HG03066 (cell line): ENCODE data around the gene RNF212.

ENCODE experiments used
- ATAC-seq: cut with Tn5 transposase; IDR thresholded peaks from one replicate; pipeline ENCODE4 v1.9.1; 2021; ENCODE audit warnings: low read depth; ENCODE audit not compliant: unreplicated experiment

Gene RNF212

DNA sequence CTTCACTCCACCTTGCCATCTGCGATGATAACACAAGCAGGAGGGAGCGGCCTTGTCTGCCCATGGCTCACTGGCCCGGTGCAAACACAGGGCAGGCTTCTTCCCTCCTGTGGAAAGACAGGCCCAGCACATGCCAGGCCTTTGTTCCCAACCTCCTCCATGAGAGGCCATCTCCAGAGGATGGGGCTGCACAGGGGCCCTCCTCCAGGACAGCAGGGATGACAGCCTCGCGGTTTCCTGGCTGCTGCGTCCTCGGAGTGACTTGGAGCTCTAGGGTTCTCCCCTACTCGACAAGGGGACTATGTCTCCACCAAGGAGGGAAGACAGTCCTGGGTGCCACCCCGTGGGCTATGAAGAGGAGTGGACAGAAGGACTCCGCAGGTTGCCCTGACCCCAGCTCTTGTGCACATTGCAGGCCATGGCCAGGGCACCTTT lies 21.8 kb downstream of the RNF212 start:
- no peak for ATAC-seq

DNA sequence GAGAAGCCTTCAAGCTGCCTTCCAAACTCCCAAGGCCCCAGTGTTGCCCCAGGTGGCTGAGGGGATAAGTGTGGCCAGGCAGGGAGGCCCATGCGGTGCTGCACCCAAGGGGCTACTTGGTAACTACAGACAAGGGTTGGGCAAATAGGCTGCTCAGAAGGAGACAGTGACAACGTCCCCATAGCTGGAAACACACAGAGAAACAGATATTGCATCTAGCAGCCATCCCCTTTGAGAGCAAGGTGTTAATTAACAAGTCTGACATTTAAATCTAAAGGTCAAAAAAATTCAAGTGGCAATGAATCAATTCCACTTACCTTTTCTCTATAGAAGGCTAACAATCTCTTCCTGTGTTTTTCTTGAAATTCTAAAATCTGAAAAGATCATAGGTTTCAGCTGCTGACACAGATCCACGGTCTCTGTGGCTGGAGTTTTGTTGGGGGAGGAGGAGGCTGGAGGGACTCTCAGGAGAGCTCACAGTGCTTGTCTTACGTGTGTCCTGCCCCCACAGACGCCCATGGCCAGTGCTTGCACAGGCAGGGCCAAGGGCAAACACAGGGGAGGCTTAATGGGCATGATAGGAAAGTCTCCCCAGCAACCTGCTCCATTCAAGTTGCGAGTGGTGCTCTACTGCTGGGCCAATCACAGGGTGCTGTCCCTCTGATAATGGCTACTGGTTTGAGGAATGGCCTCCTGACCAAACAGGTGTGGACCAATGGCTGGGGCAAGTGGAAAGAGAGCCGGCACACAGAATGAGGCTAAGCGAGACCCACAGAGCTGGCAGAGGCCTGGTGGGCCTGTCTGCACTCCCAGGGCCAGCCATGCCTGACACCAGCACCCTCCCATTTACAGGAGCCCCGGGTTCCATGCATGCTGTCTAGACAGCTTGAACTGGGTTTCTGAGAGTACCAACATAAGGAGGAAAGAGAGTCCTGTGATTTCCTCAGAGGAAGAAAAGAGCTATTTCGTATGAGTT lies 22.6 kb downstream of the RNF212 start:
- no peak for ATAC-seq

DNA sequence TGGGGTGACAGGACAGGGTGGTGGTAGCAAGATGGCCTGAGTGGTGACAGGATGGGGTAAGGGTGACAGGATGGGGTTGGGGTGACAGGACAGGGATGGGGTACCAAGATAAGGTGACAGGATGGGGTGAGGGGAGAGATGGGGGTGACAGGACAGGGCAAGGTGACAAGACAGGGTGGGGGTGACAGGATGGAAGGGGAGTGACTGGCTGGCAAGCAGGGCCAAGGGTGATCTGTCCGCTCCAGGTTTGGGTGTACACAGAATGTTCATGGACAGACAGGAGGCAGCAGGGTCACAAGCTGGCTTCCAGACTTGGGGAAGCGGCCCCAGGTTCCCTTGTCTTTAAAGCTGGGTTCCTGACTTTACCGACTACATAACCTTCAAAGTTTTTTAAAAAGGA lies 23.3 kb downstream of the RNF212 start:
- no peak for ATAC-seq

DNA sequence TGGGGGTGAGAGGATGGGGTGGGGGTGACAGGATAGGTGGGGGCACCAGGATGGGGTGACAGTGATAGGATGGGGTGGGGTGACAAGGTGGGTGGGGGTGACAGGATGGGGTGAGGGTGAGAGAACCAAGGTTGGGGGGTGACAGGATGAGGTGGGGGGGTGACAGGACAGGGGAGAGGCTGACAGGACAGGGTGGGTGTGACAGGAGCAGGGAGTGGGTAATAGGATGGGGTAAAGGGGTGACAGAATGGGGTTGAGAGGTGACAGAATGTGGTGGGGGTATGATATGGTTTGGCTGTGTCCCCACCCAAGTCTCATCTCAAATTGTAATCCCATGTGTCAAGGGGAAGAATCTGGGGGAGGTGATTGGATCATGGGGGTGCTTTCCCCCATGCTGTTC lies 26.0 kb downstream of the RNF212 start:
- no peak for ATAC-seq

DNA sequence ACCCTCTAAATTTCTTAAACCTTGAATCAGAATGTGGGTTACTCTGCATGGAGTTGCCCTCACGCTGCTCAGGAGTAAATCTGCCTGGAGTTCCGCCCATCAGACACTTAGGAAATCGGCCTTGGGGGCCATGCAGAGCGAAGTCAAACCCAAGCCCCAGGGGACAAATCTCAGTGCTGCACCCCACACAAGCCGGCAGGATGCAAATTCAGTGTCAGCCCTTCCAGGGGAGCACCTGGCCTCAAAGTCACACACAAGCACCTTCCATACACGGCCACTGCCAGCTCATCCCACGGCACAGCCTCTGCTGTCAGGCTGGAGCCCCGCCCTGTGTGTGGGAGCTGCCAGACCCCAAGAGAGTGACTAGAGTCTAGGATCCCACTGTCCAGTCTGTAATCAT lies 27.4 kb downstream of the RNF212 start:
- no peak for ATAC-seq

DNA sequence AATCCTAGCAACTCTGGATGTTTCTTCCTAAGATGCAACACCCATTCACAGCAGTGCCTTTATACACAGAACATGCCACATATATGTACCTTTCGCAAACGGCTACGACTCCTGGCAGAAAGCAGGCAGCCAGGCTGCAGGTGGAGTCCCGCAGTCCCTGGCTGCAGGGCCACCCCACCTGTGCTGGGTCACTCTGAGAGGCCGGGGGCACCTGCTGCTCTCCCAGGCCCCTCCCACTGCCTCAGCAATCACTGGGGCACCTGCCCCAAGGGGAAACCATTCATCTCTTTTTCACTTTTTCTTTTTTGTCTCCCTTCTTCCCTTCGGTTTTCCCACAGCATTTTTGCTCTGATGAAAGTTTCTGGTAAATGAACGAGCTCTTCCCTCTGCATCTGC lies 28.0 kb downstream of the RNF212 start:
- no peak for ATAC-seq

DNA sequence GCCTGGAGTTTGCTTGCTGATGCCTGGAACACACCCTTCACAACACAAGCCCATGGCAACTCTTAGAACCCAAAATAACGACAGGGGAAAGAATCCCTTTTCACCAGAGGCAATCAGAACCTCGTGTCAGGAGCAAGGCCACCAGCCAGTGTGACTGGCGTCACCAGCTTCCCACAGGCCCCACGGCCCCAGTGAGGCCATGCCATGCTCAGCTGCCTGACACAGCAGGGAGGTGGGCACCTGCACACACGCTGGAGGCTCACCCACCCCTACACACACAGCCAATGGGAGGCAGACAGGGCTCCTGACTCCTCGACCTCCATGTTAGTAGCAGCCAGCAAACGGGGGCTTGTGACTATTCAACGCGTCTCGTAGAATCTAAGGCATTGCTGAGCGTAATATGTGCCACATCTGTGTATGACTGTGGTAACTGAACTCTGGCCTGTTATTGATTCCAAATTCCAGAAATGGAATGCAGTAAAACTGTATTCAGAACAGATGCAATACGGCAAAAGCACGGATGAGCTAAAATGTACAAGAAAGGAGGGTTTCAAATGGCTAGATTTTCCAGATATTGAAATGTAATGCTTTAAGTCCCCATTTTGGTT lies 28.5 kb downstream of the RNF212 start:
- no peak for ATAC-seq

DNA sequence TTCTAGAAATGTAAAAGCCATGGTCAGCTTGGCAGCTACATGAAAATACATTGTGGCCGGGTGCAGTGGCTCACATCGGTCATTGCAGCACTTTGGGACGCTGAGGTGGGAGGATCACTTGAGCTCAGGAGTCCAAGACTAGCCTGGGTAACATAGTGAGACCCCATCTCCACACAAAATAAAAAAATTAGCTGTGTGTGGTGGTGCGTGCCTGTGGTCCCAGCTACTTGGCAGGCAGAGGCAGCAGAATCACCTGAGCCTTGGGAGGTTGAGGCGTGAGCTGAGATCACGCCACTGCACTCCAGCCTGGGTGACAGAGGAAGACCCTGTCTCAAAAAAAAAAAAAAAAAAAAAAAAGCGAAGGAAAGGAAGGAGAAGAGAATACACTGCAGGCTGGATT lies 29.0 kb downstream of the RNF212 start:
- ATAC-seq, result no peak

DNA sequence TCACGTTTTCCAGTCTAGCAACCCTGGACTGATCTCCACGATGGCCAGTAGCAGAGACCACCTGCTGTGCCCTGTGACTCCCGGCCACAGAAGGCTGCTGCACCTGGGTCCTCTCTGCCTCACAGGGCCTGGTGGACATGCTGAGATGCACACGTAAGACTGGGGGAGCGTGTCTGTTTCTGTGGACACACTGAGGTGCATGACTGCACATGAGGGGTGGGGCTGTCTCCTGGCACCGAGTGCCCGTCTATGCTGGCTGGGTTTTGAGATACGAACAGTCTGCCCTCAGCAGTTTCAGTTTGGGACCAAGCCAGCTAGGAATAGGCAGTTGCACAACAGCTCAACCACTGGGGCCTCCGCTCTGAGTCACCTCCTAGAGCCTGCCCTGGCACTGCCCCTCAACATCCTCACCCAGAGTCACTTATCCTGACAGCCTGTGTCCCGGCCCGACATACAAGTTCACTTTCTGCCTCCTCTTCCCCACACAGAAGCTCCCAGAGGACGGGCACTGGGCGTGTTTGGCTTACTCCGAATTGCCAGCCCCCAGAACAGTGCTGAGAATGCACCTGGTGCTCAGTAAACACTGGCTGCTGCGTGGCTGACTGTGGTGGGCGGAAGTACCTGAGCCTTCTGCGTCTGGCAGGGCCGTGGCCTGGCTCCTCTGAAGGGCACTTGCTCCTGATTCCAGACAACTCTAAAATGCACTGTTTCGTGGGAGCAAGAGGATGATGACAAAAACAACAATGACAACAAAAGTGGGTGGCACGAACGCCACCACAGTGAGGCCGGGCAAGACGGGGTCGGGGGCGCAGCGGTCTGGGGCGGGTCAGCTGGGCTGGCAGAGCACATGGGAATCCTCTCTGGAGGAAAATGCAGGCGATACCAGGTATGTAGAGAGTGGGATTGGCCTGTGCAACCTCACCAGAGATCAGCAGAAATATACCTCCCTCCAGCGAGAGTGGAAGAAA lies 30.9 kb downstream of the RNF212 start:
- ATAC-seq, result no peak

DNA sequence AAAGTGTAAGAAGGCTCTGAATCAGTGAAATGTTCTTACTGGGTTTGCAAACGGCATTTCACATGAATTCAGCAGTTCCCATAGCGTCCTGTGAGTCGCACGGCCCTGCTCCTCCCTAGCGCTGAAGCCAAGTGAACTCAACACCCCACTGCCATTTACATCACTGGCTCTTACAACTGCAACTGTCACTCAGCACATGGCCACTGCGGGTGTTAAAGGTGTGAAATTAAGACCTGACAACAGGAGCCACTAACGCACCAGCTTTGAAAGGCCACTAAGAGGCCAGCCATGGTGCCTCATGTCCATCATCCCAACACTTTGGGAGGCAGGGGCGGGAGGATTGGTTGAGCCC lies 31.7 kb downstream of the RNF212 start:
- ATAC-seq, result no peak

DNA sequence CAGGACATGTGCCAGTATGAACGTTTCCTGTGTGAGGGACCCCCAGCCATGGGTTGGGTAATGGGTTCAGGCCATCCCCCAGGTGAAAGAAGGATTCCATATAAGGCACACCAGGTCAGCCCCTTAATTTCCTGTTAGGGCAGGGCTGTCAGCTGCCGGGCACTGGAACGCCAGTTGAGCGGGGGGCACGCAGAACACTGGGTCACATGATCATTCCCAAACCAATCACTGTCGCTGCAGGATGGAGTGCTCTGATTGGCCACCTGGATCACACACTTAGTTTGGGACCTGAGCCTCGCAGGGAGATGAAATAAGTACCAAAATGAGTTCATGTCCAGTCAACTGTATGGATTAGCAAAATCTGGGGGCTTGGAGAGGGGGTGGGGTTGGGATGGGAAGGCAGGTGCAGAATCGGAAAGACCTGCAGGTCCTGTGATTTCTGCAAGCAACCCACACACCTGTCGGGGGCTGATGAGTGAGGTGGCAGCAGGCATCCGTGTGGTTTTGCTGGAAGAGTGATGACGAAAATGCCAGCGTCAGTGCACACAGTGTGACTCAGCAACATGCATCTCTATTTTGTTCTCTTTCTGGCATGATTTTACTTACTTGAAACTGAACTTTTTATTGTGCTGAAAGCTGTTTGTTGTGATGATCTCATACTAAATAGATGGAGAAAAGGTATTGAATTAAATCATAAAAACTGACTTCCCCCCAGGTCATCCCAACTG lies 32.2 kb downstream of the RNF212 start:
- no peak for ATAC-seq

DNA sequence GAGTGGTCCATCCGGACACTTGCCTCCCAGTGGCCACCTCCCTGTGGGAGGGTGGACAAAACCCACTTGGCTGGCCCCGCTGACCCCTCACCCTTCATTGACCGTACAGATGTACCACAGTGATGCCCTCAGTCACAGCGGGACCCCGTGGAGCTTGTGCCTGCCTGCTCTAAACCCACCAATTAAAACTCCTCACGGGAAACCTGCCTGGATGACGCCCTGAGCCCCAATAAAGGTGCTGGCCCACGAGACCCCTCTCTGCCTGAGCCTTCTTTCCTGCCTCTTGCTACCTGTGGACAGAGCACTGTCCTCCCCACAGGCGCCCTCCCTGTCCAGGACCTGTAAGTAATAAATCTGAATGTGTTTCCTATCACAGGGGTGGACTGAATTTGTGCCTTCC lies 32.9 kb downstream of the RNF212 start:
- no peak for ATAC-seq

DNA sequence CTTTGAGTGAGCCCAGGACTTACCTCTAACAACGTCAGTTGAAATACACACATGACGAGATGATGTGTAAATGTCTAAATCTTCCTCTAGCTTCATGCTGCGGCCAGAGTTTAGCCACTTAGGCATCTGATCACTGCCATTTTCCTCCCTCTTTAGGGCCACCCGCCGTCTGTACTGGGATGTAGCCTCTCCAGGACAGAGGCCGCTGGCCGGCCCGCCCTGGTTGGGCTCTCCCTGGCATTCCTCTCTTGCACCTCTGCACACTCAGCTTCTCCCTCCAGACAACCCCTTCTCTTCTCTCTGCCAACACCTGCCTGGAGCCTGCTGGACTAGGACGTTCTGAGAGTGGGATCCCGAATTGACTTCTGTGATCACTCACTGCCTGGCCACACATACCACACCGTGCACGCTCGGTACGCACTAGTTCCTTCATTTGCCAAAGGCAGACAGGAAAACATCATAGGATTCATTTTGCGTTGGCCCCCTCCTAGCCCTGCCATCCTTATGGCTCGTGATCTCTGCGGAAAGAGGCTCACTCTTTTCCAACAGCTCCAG lies 33.6 kb downstream of the RNF212 start:
- no peak for ATAC-seq

DNA sequence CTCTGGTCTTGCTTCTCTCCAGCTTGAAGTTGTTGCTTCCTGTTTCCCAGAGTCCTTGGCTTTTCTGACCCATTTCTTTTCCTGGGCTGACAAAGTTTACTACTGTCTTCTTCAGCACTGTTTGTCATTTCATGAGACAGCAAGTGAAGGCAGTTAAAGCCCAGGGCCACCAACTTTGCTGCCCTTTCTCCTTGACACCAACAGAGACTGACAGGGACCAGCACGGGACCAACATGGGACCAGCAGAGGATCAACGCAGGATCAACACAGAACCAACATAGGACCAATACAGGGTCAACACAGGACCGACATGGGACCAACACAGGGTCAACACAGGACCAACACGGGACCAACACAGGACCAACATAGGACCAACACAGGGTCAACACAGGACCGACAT lies 34.9 kb downstream of the RNF212 start:
- no peak for ATAC-seq

DNA sequence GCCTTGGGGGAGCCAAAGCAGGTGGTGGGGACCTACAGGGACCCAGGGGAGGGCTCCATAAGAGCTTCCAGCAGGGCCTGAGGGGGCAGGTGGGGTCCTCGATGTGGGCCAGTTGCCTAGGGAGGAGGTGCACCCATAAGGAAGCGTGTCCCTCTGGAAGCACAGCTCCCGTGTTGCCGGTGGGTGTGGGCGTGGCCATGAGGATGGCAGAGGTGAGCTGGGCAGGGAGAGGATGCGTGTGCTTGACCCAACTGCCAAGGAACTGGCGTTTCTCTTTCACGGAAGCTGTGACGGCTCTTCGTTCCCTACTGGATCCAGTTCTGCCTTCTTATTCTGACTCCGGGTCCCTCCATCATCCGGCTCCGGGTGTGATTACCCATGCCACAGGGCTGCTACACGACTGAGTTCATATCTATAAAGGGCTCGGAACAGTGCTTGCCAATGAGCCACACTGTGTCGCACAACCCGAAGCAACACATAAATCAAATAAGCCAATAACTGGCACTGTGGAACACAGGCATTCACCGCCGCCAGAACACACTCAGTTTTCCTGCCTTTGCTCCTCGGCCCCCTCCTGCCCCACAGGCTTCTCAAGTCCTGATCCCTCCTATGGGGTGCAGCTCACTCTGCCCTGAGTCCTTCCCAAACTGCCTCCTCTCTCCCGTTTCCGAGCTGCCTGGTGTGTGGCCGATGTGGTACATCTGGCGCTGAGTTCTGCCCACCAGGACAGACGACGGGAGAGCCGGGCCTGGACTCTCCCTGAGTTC lies 35.5 kb downstream of the RNF212 start:
- ATAC-seq, result no peak

DNA sequence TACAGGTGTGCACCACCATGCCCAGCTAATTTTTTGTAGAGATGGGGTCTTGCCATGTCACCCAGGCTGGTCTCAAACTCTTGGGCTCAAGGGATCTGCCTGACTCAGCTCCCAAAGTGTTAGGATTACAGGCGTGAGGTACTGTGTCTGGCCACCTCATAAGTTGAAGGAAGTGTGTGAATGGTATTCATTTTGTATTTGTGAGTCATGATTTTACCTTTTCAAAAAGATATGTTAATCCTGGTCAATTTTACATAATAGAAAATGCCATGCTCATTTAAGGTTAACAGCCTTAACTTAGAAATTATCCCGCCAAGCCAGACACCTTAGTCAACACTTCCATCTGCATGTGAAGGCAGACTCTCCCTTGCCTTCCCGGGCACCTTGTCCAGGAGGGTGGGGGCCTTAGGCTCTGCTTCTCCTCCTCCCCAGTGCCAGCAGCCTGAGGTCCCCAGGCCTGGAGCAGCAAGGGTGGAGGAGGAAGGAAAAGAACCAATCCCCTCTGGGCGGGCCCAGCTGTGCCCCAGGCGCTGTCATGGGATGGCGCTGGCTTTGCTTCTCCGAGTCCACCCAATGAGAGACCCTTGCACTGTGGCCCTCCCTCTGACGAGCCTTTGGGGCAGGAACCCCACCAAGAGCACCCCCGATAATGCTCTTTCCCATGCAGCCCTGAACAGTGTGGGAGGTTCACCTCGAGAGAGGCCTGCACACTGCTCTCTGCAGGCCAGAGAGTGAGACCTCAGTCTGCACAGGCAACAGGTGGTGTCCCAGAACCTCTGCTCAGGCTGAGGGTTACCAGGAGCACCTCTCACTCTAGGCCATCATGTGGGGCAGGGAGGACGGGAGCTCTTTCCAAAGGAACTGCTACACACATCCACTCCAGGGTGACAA lies 37.3 kb downstream of the RNF212 start:
- ATAC-seq, result no peak

DNA sequence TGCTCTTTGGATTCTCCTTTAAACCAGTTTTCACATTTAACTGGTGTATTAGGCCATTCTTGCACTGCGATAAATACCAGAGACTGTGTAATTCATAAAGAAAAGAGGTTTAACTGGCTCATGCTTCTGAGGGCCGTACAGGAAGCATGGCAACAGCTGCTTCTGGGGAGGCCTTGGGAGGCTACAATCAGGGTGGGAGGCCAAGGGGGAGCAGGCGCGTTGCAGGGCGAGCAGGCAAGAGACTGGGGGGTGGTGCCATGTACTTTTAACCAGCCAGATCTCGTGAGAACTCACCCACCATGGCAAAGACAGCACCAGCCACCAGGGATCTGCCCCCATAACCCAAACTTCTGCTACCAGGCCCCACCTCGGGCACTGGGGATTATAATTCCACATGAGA lies 38.1 kb downstream of the RNF212 start:
- no peak for ATAC-seq

DNA sequence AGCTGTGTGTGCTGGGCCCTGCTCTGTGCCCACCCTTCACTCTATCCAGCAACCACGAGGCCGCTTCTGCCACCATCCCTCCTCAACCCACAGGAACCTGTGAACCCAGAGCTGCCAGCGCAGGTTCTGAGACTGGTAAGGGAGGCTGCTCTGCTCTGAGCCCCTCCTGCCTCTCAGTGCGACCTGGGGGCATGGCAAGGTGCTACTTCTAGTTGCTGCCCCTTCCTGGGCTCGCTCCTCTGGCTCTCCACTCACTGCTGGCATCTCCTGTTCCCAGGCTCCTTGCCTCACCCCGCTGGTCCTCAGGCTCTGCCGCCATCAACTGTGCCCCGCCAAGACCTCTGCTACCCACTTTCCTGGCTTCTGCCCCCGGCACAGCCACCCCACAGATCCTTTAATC lies 39.3 kb downstream of the RNF212 start:
- ATAC-seq, result no peak
